ENCODE data around the gene FHOD3.

FHOD3 gene

DNA sequence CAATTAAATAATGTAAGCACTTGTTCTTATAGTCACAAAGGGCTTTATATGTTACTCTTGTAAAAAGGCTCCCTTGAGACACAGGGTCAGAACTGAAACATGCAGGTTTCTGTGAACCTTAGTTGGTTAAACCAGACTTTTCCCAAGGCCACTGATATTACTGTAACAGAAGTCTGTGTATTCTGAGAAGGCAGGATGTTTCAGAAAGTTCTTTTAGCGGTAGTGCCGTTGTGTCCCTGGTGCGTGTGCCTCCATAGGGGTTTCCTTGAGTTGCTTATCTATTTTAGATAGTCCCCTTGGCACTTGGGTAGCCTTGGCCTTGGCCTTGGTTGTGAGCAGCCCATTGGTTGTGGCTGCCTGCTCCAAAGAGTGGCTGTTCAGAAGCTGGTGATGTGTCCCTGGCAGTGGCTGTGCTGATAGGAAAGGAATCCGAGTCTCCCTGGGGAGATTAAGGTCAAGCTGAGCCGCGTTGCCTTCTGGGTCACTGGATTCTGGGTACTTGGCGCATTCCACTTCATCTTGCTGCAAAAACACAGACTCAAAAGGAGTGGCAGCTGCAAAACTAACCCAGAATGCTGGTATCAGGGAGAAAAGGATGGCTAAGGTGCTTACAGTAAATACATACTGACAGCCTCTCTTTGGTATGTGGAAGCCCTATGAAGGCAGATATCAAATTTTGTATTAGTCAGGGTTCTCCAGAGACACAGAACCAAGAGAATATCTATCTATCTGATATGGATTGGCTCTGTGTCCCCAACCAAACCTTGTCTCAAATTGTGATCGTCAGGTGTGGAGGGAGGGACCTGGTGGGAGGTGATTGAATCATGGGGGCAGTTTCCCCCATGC, 69.7 kb downstream of the FHOD3 start:
- FAIRE-seq (peak; percentile 93), DNase-seq (ENCODE audit: insufficient read length, low spot score) (no peak)
- no peak for TF ChIP-seq CTCF (IDR thresholded peaks at IDR 0.05; ENCODE audit: insufficient read depth, missing control alignments)

GRCh38 chr18:36368889-36369288, 71.4 kb downstream of the FHOD3 start:
- FAIRE-seq: peak; percentile 6
- TF ChIP-seq CTCF (IDR thresholded peaks at IDR 0.05; ENCODE audit: insufficient read depth, missing control alignments): no peak
- DNase-seq (ENCODE audit: insufficient read length, low spot score): no peak

GRCh38 chr18:36372903-36373311, 75.4 kb downstream of the FHOD3 start:
- TF ChIP-seq CTCF (IDR thresholded peaks at IDR 0.05; ENCODE audit: insufficient read depth, missing control alignments): no peak
- DNase-seq (ENCODE audit: insufficient read length, low spot score): no peak
- no peak for FAIRE-seq

DNA sequence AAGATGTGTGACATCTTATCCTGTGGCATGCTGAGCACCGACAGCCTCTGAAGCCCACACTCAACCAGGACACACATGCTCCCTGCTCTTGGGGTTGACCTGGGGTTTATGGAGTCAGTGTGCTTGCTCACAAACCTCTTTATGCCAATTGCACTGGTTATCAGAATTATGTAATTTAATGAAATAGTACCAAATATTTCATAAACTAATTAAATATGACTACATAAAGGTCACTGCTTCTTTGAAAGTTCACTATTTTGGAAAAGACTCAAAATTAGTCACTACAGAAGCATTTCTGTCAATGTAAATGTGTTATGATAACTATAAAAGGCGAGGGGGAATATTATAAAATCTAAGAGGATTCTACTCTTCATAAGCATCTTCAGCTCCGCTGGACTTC, 76.7 kb downstream of the FHOD3 start:
- no peak for FAIRE-seq
- no peak for DNase-seq (ENCODE audit: insufficient read length, low spot score)
- no peak for TF ChIP-seq CTCF (IDR thresholded peaks at IDR 0.05; ENCODE audit: insufficient read depth, missing control alignments)

GRCh38 chr18:36375118-36375517, 77.6 kb downstream of the FHOD3 start:
- FAIRE-seq (no peak), DNase-seq (ENCODE audit: insufficient read length, low spot score) (no peak)
- TF ChIP-seq CTCF (IDR thresholded peaks at IDR 0.05; ENCODE audit: insufficient read depth, missing control alignments): no peak

GRCh38 chr18:36376361-36376760, 78.8 kb downstream of the FHOD3 start:
- FAIRE-seq (peak; percentile 84), DNase-seq (ENCODE audit: insufficient read length, low spot score) (no peak)
- no peak for TF ChIP-seq CTCF (IDR thresholded peaks at IDR 0.05; ENCODE audit: insufficient read depth, missing control alignments)

GRCh38 chr18:36377626-36378025, 80.1 kb downstream of the FHOD3 start:
- FAIRE-seq (peak; percentile 79), DNase-seq (ENCODE audit: insufficient read length, low spot score) (no peak)
- no peak for TF ChIP-seq CTCF (IDR thresholded peaks at IDR 0.05; ENCODE audit: insufficient read depth, missing control alignments)
